Esophagus squamous epithelium (tissue), 5 donors: Measurements from ENCODE around the gene ROR2. TPM values are rescaled to one million over a fixed set of nuclear protein-coding genes. Genes with fewer than 3 reads are reported as not detected.

Source experiments
- DNase-seq: peaks from one replicate; lab custom pipeline; 2025; lab: John Stamatoyannopoulos, UW
- H3K27ac ChIP-seq, 4 donors: fragments of 200-600 bp; sonication (generic); one replicate each; pipeline ENCODE4 v1.5.1; 2016 to 2019; ENCODE audit warnings: mild to moderate bottlenecking in 1 of 4
- H3K27me3 ChIP-seq, 4 donors: fragments of 200-600 bp; sonication (generic); 1 replicate in 3 of 4; 2 replicates in 1 of 4; pipeline versions ENCODE4 v1.5.1 to v1.6.0; 2017 to 2021; ENCODE audit warnings: antibody characterized with exemption in 1 of 4
- H3K36me3 ChIP-seq, 3 donors: fragments of 200-600 bp; sonication (generic); one replicate each; pipeline ENCODE4 v1.5.1; 2016 to 2019
- H3K4me1 ChIP-seq, 3 donors: fragments of 200-600 bp; sonication (generic); one replicate each; pipeline ENCODE4 v1.5.1; 2017 to 2019
- H3K4me3 ChIP-seq, 4 donors: fragments of 200-600 bp; sonication (generic); 1 replicate in 3 of 4; 2 replicates in 1 of 4; pipeline ENCODE4 v1.5.1; 2016 to 2019; ENCODE audit warnings: mild to moderate bottlenecking in 2 of 4, moderate library complexity in 1 of 4
- H3K9me3 ChIP-seq, 3 donors: fragments of 200-600 bp; sonication (generic); one replicate each; pipeline ENCODE4 v1.5.1; 2016 to 2019
- CTCF ChIP-seq, 6 experiments: fragments of 450-650 bp in 4 of 6; fragments of 200-600 bp in 2 of 6; sonication (generic) in 2 of 6; IDR thresholded peaks; one replicate each; pipeline ENCODE4 v1.5.1; 2016 to 2019; ENCODE audit warnings: antibody characterized with exemption in 6 of 6, mild to moderate bottlenecking in 4 of 6, moderate library complexity in 4 of 6
- POLR2A ChIP-seq, 4 donors: fragments of 450-650 bp; IDR thresholded peaks; one replicate each; pipeline ENCODE4 v1.6.1; 2017; ENCODE audit warnings: antibody characterized with exemption in 4 of 4, mild to moderate bottlenecking in 4 of 4, moderate library complexity in 3 of 4
- WGBS, 2 donors: methylation state at CpG; one replicate each; pipeline ENCODE4 v1.1.5; 2018; 5-methylcytosine and 5-hydroxymethylcytosine counted together
- intact Hi-C: fragments of 100-400 bp; cut with DNase I; formaldehyde crosslinking; loops from one replicate; pipeline ENCODE4 v1.15.0; 2022
- total RNA-seq, 4 donors: library from RNA; depleted of rRNA; stranded (reverse); fragments of >200 nt; gene quantifications; one replicate each; pipeline ENCODE4 v1.1.0, GENCODE V29; 2016
- donor health status: DM: yes; HTN: yes; CAD: no.

ROR2 gene
- total RNA-seq, 4 donors from 2014 or later, result 0.68 to 12.6 (median 3.7) TPM

DNA sequence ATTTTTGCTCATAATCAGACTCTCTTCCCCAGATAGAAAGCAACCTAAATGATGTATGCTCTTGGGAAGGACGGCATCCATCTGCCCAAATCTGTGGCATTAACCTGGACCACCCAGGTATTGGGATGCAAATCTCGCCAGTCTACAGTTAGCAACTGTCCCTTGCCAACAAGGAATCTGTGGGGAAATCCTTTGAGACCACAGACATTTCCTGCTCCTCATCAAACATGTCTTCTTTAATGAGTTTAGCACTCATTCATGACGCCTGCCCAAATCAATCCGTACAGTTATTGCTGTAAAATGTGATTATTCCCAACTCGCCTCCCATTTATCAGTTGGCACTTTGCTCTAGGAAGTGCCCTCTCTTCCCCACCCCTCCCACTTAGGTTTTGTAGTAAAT lies 7.8 kb downstream of the ROR2 start:
- no peaks in the 10 kb centered on the region for H3K36me3 ChIP-seq
- intact Hi-C loops, result no loop called here
- WGBS, 2 donors, result 79 to 82% methylated on average over 4 to 5 of the region's 5 CpGs
- TF ChIP-seq POLR2A (IDR thresholded peaks at IDR 0.05) (no peak), CTCF (IDR thresholded peaks at IDR 0.05) (no peak)
- no peaks in the 10 kb centered on the region for H3K9me3 ChIP-seq
- no peak for DNase-seq
- peak overlapping the region in 1 of 4 donors; percentile 13 for H3K27ac ChIP-seq
- H3K4me3 ChIP-seq, result no peak overlapping the region
- H3K27me3 ChIP-seq, result peaks cover 0 to 42% (median 0%) of the 10 kb centered on the region in 4 donors
- H3K4me1 ChIP-seq, result peaks cover 0 to 22% (median 0%) of the 10 kb centered on the region in 3 donors

DNA sequence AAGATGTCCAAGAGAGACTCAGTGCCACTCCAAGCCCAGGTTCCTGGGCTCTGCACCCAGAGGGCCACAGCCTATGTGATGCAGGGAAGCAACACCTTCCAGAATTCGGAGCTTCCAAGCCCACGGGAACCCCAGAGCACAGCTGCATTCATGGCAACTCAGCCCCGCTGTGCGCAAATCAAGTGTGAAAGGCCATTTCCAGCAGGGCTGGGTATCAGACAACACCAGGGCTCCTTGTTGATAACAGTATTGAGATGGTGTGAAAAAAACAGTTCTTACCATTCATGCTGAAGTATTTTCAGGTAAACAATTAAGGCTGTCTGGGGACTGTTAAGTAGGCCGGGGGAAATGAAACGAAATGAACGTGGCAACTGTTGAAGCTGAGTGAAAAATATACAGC lies 10.1 kb downstream of the ROR2 start:
- intact Hi-C loops, result no loop called here
- H3K9me3 ChIP-seq, result no peaks in the 10 kb centered on the region
- H3K27me3 ChIP-seq, result peaks cover 0 to 25% (median 0%) of the 10 kb centered on the region in 4 donors
- peak overlapping the region in 2 of 4 donors; percentile 5 to 36 for H3K27ac ChIP-seq
- WGBS, 2 donors, result 84 to 88% methylated on average over 3 to 7 of the region's 7 CpGs
- DNase-seq, result no peak
- no peaks in the 10 kb centered on the region for H3K36me3 ChIP-seq
- peaks cover 0 to 23% (median 8%) of the 10 kb centered on the region in 3 donors for H3K4me1 ChIP-seq
- TF ChIP-seq CTCF (IDR thresholded peaks at IDR 0.05), result no peak
- TF ChIP-seq POLR2A (IDR thresholded peaks at IDR 0.05), result no peak
- no peak overlapping the region for H3K4me3 ChIP-seq

- Histone ChIP-seq H3K36me3 (no peaks in the 10 kb centered on the region), H3K9me3 (no peaks in the 10 kb centered on the region), H3K27me3 (peaks cover 0 to 7% (median 0%) of the 10 kb centered on the region in 4 donors), H3K4me3 (no peak overlapping the region), H3K4me1 (peaks cover 0 to 22% (median 8%) of the 10 kb centered on the region in 3 donors), H3K27ac (peak overlapping the region in 3 of 4 donors; percentile 33 to 66 (median 56))
- TF ChIP-seq CTCF (IDR thresholded peaks at IDR 0.05), result no peak
- intact Hi-C loops, result no loop called here
- WGBS, 2 donors, result 70 to 71% methylated on average over 4 to 5 of the region's 5 CpGs
- DNase-seq, result no peak
Measured at GRCh38 chr9:91937727-91938126, 12.3 kb downstream of the ROR2 start.

DNA sequence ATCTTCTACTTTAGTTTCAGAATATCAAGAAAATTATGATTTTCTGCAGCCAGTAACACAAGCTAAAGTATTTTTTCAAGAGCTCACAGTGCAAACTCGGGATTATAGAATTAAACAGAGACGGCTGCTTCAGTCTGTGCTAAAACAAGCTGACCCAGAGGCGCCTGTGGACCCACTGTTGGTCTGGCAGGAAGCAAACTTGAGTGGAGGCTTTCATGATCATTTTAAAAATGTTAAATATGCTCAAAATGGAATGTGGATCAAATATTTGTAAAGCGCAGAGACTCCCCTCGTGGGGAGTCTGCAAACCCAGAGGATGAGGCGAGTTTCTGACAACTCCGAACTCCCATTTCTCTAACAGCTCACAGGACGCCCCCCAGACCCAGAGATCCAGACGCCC lies 13.0 kb downstream of the ROR2 start:
- no peaks in the 10 kb centered on the region for H3K36me3 ChIP-seq
- H3K9me3 ChIP-seq, result peaks cover 0 to 3% (median 0%) of the 10 kb centered on the region in 3 donors
- no peak overlapping the region for H3K4me3 ChIP-seq
- H3K4me1 ChIP-seq, result peaks cover 0 to 22% (median 8%) of the 10 kb centered on the region in 3 donors
- DNase-seq, result no peak
- TF ChIP-seq POLR2A (IDR thresholded peaks at IDR 0.05), result no peak
- no peak for TF ChIP-seq CTCF (IDR thresholded peaks at IDR 0.05)
- H3K27ac ChIP-seq, result peak overlapping the region in 3 of 4 donors; percentile 33 to 66 (median 56)
- 54 to 74% methylated on average over 8 to 9 of the region's 9 CpGs for WGBS, 2 donors
- H3K27me3 ChIP-seq, result peaks cover 0 to 5% (median 0%) of the 10 kb centered on the region in 4 donors
- intact Hi-C loops, result no loop called here

- no peak for TF ChIP-seq CTCF (IDR thresholded peaks at IDR 0.05)
- no peak for TF ChIP-seq POLR2A (IDR thresholded peaks at IDR 0.05)
- Histone ChIP-seq H3K4me1 (peaks cover 0 to 22% (median 8%) of the 10 kb centered on the region in 3 donors), H3K27ac (peak overlapping the region; percentile 13 to 76 (median 70)), H3K9me3 (peaks cover 0 to 14% (median 0%) of the 10 kb centered on the region in 3 donors), H3K36me3 (no peaks in the 10 kb centered on the region), H3K27me3 (peaks cover 0 to 5% (median 0%) of the 10 kb centered on the region in 4 donors), H3K4me3 (no peak overlapping the region)
- intact Hi-C loops, result no loop called here
- DNase-seq, result no peak
- WGBS, 2 donors, result 78 to 85% methylated on average over 10 to 11 of the region's 13 CpGs
Measured at GRCh38 chr9:91935805-91936514, 14.1 kb downstream of the ROR2 start.
